IMR-90 (cell line): ENCODE data around the gene DNAH9. TPM values are rescaled to one million over a fixed set of nuclear protein-coding genes. Genes with fewer than 3 reads are reported as not detected.

Experiments used
- ATAC-seq: fragments of 200-7000 bp; cut with Tn5 transposase; 2 replicates; pipeline ENCODE4 v1.9.1; 2020; ENCODE audit warnings: low read depth, mild to moderate bottlenecking, moderate library complexity
- BruUV-seq: library from RNA; stranded (reverse); fragments of 400-500 nt; replicated peaks from 2 replicates; lab custom pipeline; 2021; lab: Mats Ljungman, UMichigan
- CTCF ChIA-PET: fragments of 300-600 bp; formaldehyde crosslinking; extraction: SDS; loops from one replicate; lab custom pipeline; 2021; ENCODE audit warnings: antibody characterized with exemption; lab: Yijun Ruan, JAX
- POLR2A ChIA-PET: fragments of 300-600 bp; sonication (Branson Sonifier 250); formaldehyde crosslinking; loops from one replicate; lab custom pipeline; 2022; ENCODE audit warnings: antibody characterized with exemption; ENCODE audit not compliant: unreplicated experiment; lab: Charles Lee
- DNase-seq: peaks from one replicate; pipeline ENCODE4 v3.0.0; 2013
- H2AFZ ChIP-seq: replicated peaks from 2 replicates; pipeline ENCODE3; 2013; ENCODE audit warnings: low read length, mild to moderate bottlenecking; ENCODE audit not compliant: poor library complexity
- H2AK5ac ChIP-seq: 2 replicates; pipeline ENCODE4 v1.6.1; 2013; ENCODE audit warnings: low read depth, low read length, inconsistent platforms
- H2AK9ac ChIP-seq: replicated peaks from 2 replicates; pipeline ENCODE3; 2013; ENCODE audit warnings: mild to moderate bottlenecking, low read depth, low read length, moderate library complexity; ENCODE audit not compliant: poor library complexity
- H2BK120ac ChIP-seq: 2 replicates; pipeline ENCODE4 v1.6.1; 2013; ENCODE audit warnings: low read depth, low read length, inconsistent platforms
- H2BK15ac ChIP-seq: 3 replicates; pipeline ENCODE4 v1.6.1; 2013; ENCODE audit warnings: low read depth, low read length, inconsistent platforms
- H2BK20ac ChIP-seq: 2 replicates; pipeline ENCODE4 v1.6.1; 2013; ENCODE audit warnings: low read depth, mild to moderate bottlenecking, inconsistent platforms, low read length, moderate library complexity
- H2BK5ac ChIP-seq: 2 replicates; pipeline ENCODE4 v1.6.1; 2013; ENCODE audit warnings: mild to moderate bottlenecking, low read depth, low read length, inconsistent platforms; ENCODE audit not compliant: poor library complexity, severe bottlenecking
- H3K14ac ChIP-seq: replicated peaks from 2 replicates; pipeline ENCODE4 v1.6.1; 2013; ENCODE audit warnings: low read depth, low read length, inconsistent platforms
- H3K18ac ChIP-seq: 2 replicates; pipeline ENCODE4 v1.6.1; 2013; ENCODE audit warnings: low read depth, low read length, control low read depth
- H3K23ac ChIP-seq: 2 replicates; pipeline ENCODE4 v1.6.1; 2013; ENCODE audit warnings: low read depth, low read length, inconsistent platforms
- H3K27ac ChIP-seq: 2 replicates; pipeline ENCODE4 v1.5.1; 2013; ENCODE audit warnings: mild to moderate bottlenecking, control low read depth, low read length; ENCODE audit not compliant: insufficient read depth
- H3K27me3 ChIP-seq: 2 replicates; pipeline ENCODE4 v1.6.1; 2013; ENCODE audit warnings: low read length; ENCODE audit not compliant: control insufficient read depth, insufficient read depth
- H3K36me3 ChIP-seq: 2 replicates; pipeline ENCODE4 v1.6.1; 2013; ENCODE audit warnings: low read length, mixed read lengths; ENCODE audit not compliant: control insufficient read depth, insufficient read depth
- H3K4ac ChIP-seq: 2 replicates; pipeline ENCODE4 v1.6.1; 2013; ENCODE audit warnings: low read depth, low read length, inconsistent platforms
- H3K4me1 ChIP-seq: 2 replicates; pipeline ENCODE4 v1.6.1; 2013; ENCODE audit warnings: low read length, mixed read lengths; ENCODE audit not compliant: control insufficient read depth, insufficient read depth
- H3K4me2 ChIP-seq: 2 replicates; pipeline ENCODE4 v1.6.1; 2013; ENCODE audit warnings: low read depth, mild to moderate bottlenecking, control low read depth, low read length, moderate library complexity
- H3K4me3 ChIP-seq: 2 replicates; pipeline ENCODE4 v1.5.1; 2013; ENCODE audit warnings: low read depth, mild to moderate bottlenecking, control low read depth, low read length, moderate library complexity; ENCODE audit not compliant: insufficient read depth
- H3K56ac ChIP-seq: 2 replicates; pipeline ENCODE4 v1.6.1; 2013; ENCODE audit warnings: low read length, inconsistent platforms; ENCODE audit not compliant: insufficient read depth; ENCODE audit errors: extremely low read depth
- H3K79me1 ChIP-seq, 2 experiments: 2 replicates each; pipeline ENCODE4 v1.6.1; 2013; ENCODE audit warnings: low read length in 2 of 2, inconsistent platforms in 1 of 2, low read depth in 1 of 2
- H3K9ac ChIP-seq: 2 replicates; pipeline ENCODE4 v1.6.1; 2013; ENCODE audit warnings: low read depth, low read length, control low read depth
- H3K9me1 ChIP-seq: 2 replicates; pipeline ENCODE4 v1.6.1; 2013; ENCODE audit warnings: low read length, inconsistent platforms; ENCODE audit not compliant: insufficient read depth
- H3K9me3 ChIP-seq: 2 replicates; pipeline ENCODE4 v1.6.1; 2013; ENCODE audit warnings: low read length; ENCODE audit not compliant: control insufficient read depth, insufficient read depth
- H4K20me1 ChIP-seq: 2 replicates; pipeline ENCODE4 v1.6.1; 2013; ENCODE audit warnings: low read length, inconsistent platforms; ENCODE audit not compliant: insufficient read depth
- H4K5ac ChIP-seq: 2 replicates; pipeline ENCODE4 v1.6.1; 2013; ENCODE audit warnings: mild to moderate bottlenecking, low read depth, low read length, control low read depth
- H4K8ac ChIP-seq, 2 experiments: 2 replicates each; pipeline ENCODE4 v1.6.1; 2013; ENCODE audit warnings: low read depth in 2 of 2, low read length in 2 of 2, control low read depth in 1 of 2, inconsistent platforms in 1 of 2
- H4K91ac ChIP-seq: 2 replicates; pipeline ENCODE4 v1.6.1; 2013; ENCODE audit warnings: low read depth, low read length, inconsistent platforms; ENCODE audit not compliant: insufficient read depth
- BHLHE40 ChIP-seq: fragments of 150-350 bp; IDR thresholded peaks from 2 replicates; pipeline ENCODE4 v1.6.1; 2016; ENCODE audit warnings: mild to moderate bottlenecking, low read depth, low read length
- CEBPB ChIP-seq: IDR thresholded peaks from 2 replicates; pipeline ENCODE4 v1.6.1; 2012; ENCODE audit warnings: low read depth, low read length, improper control_type of control experiment
- CHD1 ChIP-seq: IDR thresholded peaks from 2 replicates; pipeline ENCODE4 v1.6.1; 2012; ENCODE audit warnings: low read depth, low read length, improper control_type of control experiment
- ELK1 ChIP-seq: fragments of 150-350 bp; IDR thresholded peaks from 2 replicates; pipeline ENCODE4 v1.6.1; 2016; ENCODE audit warnings: low read depth, mild to moderate bottlenecking, low read length, moderate library complexity, borderline replicate concordance
- FOS ChIP-seq: fragments of 150-350 bp; IDR thresholded peaks from 2 replicates; pipeline ENCODE4 v1.6.1; 2016; ENCODE audit warnings: low read depth, low read length
- MAFK ChIP-seq: IDR thresholded peaks from 2 replicates; pipeline ENCODE4 v1.6.1; 2012; ENCODE audit warnings: low read depth, low read length, improper control_type of control experiment
- MAZ ChIP-seq: IDR thresholded peaks from 2 replicates; pipeline ENCODE4 v1.6.1; 2012; ENCODE audit warnings: low read depth, mild to moderate bottlenecking, low read length, improper control_type of control experiment, moderate library complexity, borderline replicate concordance
- MXI1 ChIP-seq: IDR thresholded peaks from 2 replicates; pipeline ENCODE4 v1.6.1; 2012; ENCODE audit warnings: low read depth, mild to moderate bottlenecking, low read length, moderate library complexity, borderline replicate concordance
- NFE2L2 ChIP-seq: fragments of 150-350 bp; IDR thresholded peaks from 2 replicates; pipeline ENCODE4 v1.6.1; 2016; ENCODE audit warnings: low read depth, mild to moderate bottlenecking, low read length
- POLR2A ChIP-seq: IDR thresholded peaks from 2 replicates; pipeline ENCODE4 v1.6.1; 2012; ENCODE audit warnings: mild to moderate bottlenecking, low read depth, low read length
- RAD21 ChIP-seq: IDR thresholded peaks from 2 replicates; pipeline ENCODE4 v1.6.1; 2012; ENCODE audit warnings: low read length, improper control_type of control experiment
- RCOR1 ChIP-seq: IDR thresholded peaks from 2 replicates; pipeline ENCODE4 v1.6.1; 2012; ENCODE audit warnings: mild to moderate bottlenecking, low read length, improper control_type of control experiment; ENCODE audit not compliant: insufficient replicate concordance
- RFX5 ChIP-seq: IDR thresholded peaks from 2 replicates; pipeline ENCODE4 v1.8.0; 2012; ENCODE audit warnings: low read depth, mild to moderate bottlenecking, low read length, moderate library complexity
- SMC3 ChIP-seq: fragments of 150-350 bp; IDR thresholded peaks from 2 replicates; pipeline ENCODE4 v1.6.1; 2016; ENCODE audit warnings: low read depth, mild to moderate bottlenecking, antibody characterized with exemption, low read length, moderate library complexity
- WGBS, 2 experiments: methylation state at CpG; one replicate each; pipeline versions ENCODE4 v1.1.5 to v1.1.7; 2013; ENCODE audit warnings: missing lambda C conversion rate in 2 of 2; ENCODE audit not compliant: insufficient read length in 1 of 2; ENCODE audit errors: extremely low coverage in 2 of 2; 5-methylcytosine and 5-hydroxymethylcytosine counted together
- dilution Hi-C: fragments of 300-500 bp; cut with HindIII; formaldehyde crosslinking; loops from one replicate; pipeline ENCODE4 v1.14.3; 2018; ENCODE audit warnings: low sequenced_read_pairs; ENCODE audit not compliant: unreplicated experiment
- in situ Hi-C: fragments of 300-500 bp; cut with MboI; formaldehyde crosslinking; loops from 3 replicates; pipeline ENCODE4 v1.14.3; 2019; ENCODE audit warnings: low sequenced_read_pairs, inconsistent platforms, mixed read lengths
- intact Hi-C: fragments of 100-400 bp; cut with micrococcal nuclease; formaldehyde crosslinking; loops from 2 replicates; pipeline ENCODE4 v1.10.0; 2022
- polyA plus RNA-seq, 3 experiments: library from polyadenylated mRNA; depleted of rRNA; stranded (reverse); fragments of >200 nt; gene quantifications; 2 replicates each; pipeline ENCODE4 v1.2.3, GENCODE V29; 2012; ENCODE audit warnings: low replicate concordance in 1 of 3
- total RNA-seq: library from RNA; depleted of rRNA; stranded (reverse); fragments of >200 nt; gene quantifications from 2 replicates; pipeline ENCODE4 v1.2.3, GENCODE V29; 2012
- TF ChIP-seq, protein P1 (sequence below): conservative IDR thresholded peaks from 2 replicates; pipeline ENCODE4 v1.5.1; 2012; ENCODE audit warnings: mild to moderate bottlenecking, low read depth, low read length, improper control_type of control experiment
- TF ChIP-seq, protein P2 (sequence below): fragments of 150-350 bp; IDR thresholded peaks from 2 replicates; pipeline ENCODE4 v1.6.1; 2017; ENCODE audit warnings: mild to moderate bottlenecking, antibody characterized with exemption, low read length, low read depth

Gene DNAH9
- total and polyA plus RNA-seq, 2 of the 4 experiments (the other 2 are of a cell fraction) = not detected

GRCh38 chr17:11643851-11644250 lies 45.6 kb downstream of the DNAH9 start:
- Histone ChIP-seq H3K56ac (no peak overlapping the region), H3K9ac (no peak overlapping the region), H3K23ac (no peak overlapping the region), H2BK5ac (no peak overlapping the region), H2BK120ac (no peak overlapping the region), H4K8ac (no peak overlapping the region), H3K4me3 (no peak overlapping the region), H4K20me1 (no peaks in the 10 kb centered on the region), H3K79me1 (no peaks in the 10 kb centered on the region), H4K5ac (no peak overlapping the region), H4K91ac (no peak overlapping the region), H3K27ac (no peak overlapping the region), H2AK5ac (no peak overlapping the region), H3K4me1 (no peaks in the 10 kb centered on the region), H2AK9ac (no peak overlapping the region), H2AFZ (no peak overlapping the region), H3K18ac (no peak overlapping the region), H3K36me3 (no peaks in the 10 kb centered on the region), H3K4ac (no peak overlapping the region), H3K14ac (no peak overlapping the region), H2BK20ac (no peak overlapping the region), H3K27me3 (no peaks in the 10 kb centered on the region), H3K4me2 (no peak overlapping the region), H3K9me3 (peaks cover 22% of the 10 kb centered on the region), H2BK15ac (no peak overlapping the region), H3K9me1 (no peaks in the 10 kb centered on the region)
- in situ Hi-C loops = no loop called here
- DNase-seq (no peak), ATAC-seq (no peak)
- ChIA-PET CTCF (interaction anchor here (1.1 kb wide), 1 partner anchor 13 kb away, joined by 4 read pairs; no protein-coding TSS in a partner anchor), POLR2A (no interaction called here)
- no TSS peak for BruUV-seq
- 100% methylated on average over 1 of the region's 7 CpGs; no CpG with 5 or more reads in 1 of the 2 experiments for WGBS, 2 experiments
- intact Hi-C loops = no loop called here
- TF ChIP-seq BHLHE40 (no peak), POLR2A (no peak), RFX5 (no peak), CHD1 (no peak), FOS (no peak), SMC3 (no peak), ELK1 (no peak), MXI1 (no peak), CEBPB (no peak), RAD21 (no peak), NFE2L2 (no peak), MAFK (no peak), MAZ (no peak), RCOR1 (no peak)
- TF ChIP-seq, protein P1, sequence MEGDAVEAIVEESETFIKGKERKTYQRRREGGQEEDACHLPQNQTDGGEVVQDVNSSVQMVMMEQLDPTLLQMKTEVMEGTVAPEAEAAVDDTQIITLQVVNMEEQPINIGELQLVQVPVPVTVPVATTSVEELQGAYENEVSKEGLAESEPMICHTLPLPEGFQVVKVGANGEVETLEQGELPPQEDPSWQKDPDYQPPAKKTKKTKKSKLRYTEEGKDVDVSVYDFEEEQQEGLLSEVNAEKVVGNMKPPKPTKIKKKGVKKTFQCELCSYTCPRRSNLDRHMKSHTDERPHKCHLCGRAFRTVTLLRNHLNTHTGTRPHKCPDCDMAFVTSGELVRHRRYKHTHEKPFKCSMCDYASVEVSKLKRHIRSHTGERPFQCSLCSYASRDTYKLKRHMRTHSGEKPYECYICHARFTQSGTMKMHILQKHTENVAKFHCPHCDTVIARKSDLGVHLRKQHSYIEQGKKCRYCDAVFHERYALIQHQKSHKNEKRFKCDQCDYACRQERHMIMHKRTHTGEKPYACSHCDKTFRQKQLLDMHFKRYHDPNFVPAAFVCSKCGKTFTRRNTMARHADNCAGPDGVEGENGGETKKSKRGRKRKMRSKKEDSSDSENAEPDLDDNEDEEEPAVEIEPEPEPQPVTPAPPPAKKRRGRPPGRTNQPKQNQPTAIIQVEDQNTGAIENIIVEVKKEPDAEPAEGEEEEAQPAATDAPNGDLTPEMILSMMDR = no peak
- TF ChIP-seq, protein P2, sequence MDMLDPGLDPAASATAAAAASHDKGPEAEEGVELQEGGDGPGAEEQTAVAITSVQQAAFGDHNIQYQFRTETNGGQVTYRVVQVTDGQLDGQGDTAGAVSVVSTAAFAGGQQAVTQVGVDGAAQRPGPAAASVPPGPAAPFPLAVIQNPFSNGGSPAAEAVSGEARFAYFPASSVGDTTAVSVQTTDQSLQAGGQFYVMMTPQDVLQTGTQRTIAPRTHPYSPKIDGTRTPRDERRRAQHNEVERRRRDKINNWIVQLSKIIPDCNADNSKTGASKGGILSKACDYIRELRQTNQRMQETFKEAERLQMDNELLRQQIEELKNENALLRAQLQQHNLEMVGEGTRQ = no peak
- dilution Hi-C loops = no loop called here
